SU-DHL-6 (cell line): ENCODE measurements around the gene MYF5.

Source experiments
- CTCF ChIP-seq: fragments of 200-600 bp; sonication (generic); IDR thresholded peaks from one replicate; pipeline ENCODE4 v1.5.1; 2017; ENCODE audit warnings: antibody characterized with exemption, mild to moderate bottlenecking, low read length, moderate library complexity; ENCODE audit not compliant: insufficient read depth, poor library complexity, severe bottlenecking
- EZH2phosphoT487 ChIP-seq: fragments of 200-600 bp; sonication (generic), shearing (Covaris generic); conservative IDR thresholded peaks from 2 replicates; pipeline ENCODE4 v1.6.1; 2018; ENCODE audit warnings: mild to moderate bottlenecking, antibody characterized with exemption, low read length, moderate library complexity, mixed read lengths

- no peak for TF ChIP-seq CTCF
- no peak for TF ChIP-seq EZH2phosphoT487
Measured at GRCh38 chr12:80721326-80721725, 4.6 kb downstream of the MYF5 start.
